GM19328 (cell line): ENCODE results near the gene NRSN2.
A peak's percentile ranks its signal among the peaks of the same experiment; 100 is the strongest.

Source experiments
- ATAC-seq: cut with Tn5 transposase; IDR thresholded peaks from one replicate; pipeline ENCODE4 v1.9.1; 2021; ENCODE audit warnings: mild to moderate bottlenecking, moderate library complexity; ENCODE audit not compliant: unreplicated experiment

Gene NRSN2

GRCh38 chr20:346640-347316 is at the start of gene NRSN2:
TSS of gene NRSN2 (plus strand) at chr20:347111. CDS start at chr20:349644, 2,533 bp downstream.
- no peak for ATAC-seq

GRCh38 chr20:297925-298775 is 48.8 kb upstream of the NRSN2 start:
- peak; percentile 25 for ATAC-seq

GRCh38 chr20:298776-299391 is 48.0 kb upstream of the NRSN2 start:
- no peak for ATAC-seq

GRCh38 chr20:300345-300990 is 46.4 kb upstream of the NRSN2 start:
- no peak for ATAC-seq

GRCh38 chr20:301886-302848 is 44.7 kb upstream of the NRSN2 start:
- ATAC-seq, result no peak

GRCh38 chr20:305745-306144 is 41.2 kb upstream of the NRSN2 start:
- ATAC-seq, result no peak

- ATAC-seq, result no peak
Observed at GRCh38 chr20:308427-309038, 38.4 kb upstream of the NRSN2 start.

GRCh38 chr20:309306-309840 is 37.5 kb upstream of the NRSN2 start:
- no peak for ATAC-seq

GRCh38 chr20:309841-310644 is 36.9 kb upstream of the NRSN2 start:
- ATAC-seq, result peak; percentile 89

- ATAC-seq, result no peak
Observed at GRCh38 chr20:310645-311044, 36.3 kb upstream of the NRSN2 start.

GRCh38 chr20:311609-312008 is 35.3 kb upstream of the NRSN2 start:
- ATAC-seq, result no peak

GRCh38 chr20:312067-312466 is 34.8 kb upstream of the NRSN2 start:
- no peak for ATAC-seq

GRCh38 chr20:312866-313265 is 34.0 kb upstream of the NRSN2 start:
- no peak for ATAC-seq

GRCh38 chr20:313402-313801 is 33.5 kb upstream of the NRSN2 start:
- no peak for ATAC-seq

GRCh38 chr20:313948-314347 is 33.0 kb upstream of the NRSN2 start:
- ATAC-seq, result no peak

- ATAC-seq, result no peak
Observed at GRCh38 chr20:316316-317068, 30.4 kb upstream of the NRSN2 start.

- ATAC-seq, result peak; percentile 47
Observed at GRCh38 chr20:324177-325044, 22.5 kb upstream of the NRSN2 start.
